ENCODE results near the gene IFNA13.

DNA sequence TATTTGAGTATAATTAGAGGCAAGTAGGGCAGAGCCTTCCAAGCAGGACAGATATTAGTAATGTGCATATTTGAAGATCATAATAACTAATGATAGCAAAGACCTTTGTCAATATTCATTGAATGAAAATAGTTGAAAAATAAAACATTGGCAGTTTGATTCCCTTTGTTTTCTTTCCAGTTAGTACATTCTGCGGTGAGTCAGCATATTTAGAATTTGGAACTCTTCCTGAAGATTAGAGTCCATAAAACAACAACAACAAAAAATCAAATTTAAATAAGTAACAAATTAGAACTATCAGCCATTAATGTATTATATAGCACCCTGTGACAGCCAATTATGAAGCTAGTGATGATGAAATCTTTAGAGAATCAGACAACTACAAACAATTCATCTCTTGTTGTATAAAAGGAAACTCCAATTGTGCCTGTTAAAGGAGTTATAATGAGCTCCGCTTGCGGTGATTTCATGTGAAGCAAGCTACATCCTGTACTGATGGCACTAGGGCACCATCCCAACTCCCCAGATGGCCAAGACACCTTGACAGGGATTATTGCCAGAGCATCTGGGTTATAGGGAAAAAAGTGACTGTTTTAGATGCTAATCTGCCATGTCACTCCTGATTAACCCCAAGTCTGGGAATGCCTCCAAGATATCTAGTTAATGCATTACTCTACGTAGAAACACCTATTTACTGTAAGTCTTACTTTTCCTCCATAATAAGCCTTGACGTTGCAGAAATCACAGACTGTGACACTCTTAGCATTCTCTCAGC is 47.8 kb upstream of the IFNA13 start:
- TF ChIP-seq, protein P1, sequence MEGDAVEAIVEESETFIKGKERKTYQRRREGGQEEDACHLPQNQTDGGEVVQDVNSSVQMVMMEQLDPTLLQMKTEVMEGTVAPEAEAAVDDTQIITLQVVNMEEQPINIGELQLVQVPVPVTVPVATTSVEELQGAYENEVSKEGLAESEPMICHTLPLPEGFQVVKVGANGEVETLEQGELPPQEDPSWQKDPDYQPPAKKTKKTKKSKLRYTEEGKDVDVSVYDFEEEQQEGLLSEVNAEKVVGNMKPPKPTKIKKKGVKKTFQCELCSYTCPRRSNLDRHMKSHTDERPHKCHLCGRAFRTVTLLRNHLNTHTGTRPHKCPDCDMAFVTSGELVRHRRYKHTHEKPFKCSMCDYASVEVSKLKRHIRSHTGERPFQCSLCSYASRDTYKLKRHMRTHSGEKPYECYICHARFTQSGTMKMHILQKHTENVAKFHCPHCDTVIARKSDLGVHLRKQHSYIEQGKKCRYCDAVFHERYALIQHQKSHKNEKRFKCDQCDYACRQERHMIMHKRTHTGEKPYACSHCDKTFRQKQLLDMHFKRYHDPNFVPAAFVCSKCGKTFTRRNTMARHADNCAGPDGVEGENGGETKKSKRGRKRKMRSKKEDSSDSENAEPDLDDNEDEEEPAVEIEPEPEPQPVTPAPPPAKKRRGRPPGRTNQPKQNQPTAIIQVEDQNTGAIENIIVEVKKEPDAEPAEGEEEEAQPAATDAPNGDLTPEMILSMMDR (IDR thresholded peaks at IDR 0.05), result no peak
- TF ChIP-seq POLR2A (IDR thresholded peaks at IDR 0.05), result no peak
- TF ChIP-seq EP300 (IDR thresholded peaks at IDR 0.05; ENCODE audit: low read depth), result no peak
